Measurements from ENCODE around the gene ZGRF1. TPM values are rescaled to one million over a fixed set of nuclear protein-coding genes. Genes with fewer than 3 reads are reported as not detected.

Gene ZGRF1
- total and polyA plus RNA-seq, 2 donors (not counting 3 experiments of a cell fraction or from before 2014, with no cell fraction given): 2.4 to 14.4 TPM

DNA sequence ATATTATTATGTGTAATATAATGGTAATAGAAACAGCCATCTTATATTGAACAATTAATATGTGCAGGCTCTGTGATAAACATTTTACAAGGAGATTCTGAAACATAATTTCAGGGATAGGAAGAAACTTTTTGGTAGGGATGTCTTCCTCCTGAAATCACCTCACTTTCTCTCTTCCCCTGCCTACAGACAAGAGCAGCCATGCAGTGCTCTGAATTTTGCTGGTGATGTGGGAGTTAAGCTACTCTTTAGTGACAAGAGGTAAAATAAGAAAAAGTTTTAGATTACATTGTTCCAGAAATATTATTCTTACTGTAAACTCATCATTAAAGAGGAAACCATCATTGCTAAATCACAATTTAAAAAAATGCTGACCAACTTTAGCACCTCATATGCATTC is 36.4 kb upstream of the ZGRF1 start:
- POLR2A ChIA-PET: no interaction called here
- dilution Hi-C loops (cut with MboI; ENCODE audit: extremely low pct_ligation_motif_present, low sequenced_read_pairs): no loop called here
- DNase-seq (ENCODE audit: low read depth, low spot score) (no peak), FAIRE-seq (no peak)
- Histone ChIP-seq H3K79me2 (ENCODE audit: control insufficient read depth, insufficient read depth, low read length) (no peaks in the 10 kb centered on the region), H2AFZ (ENCODE audit: low read depth, low read length) (no peak overlapping the region), H4K20me1 (replicated peaks; ENCODE audit: control insufficient read depth, extremely low read depth, insufficient read depth, low read length) (no peaks in the 10 kb centered on the region), H3K27ac (ENCODE audit: insufficient read depth, low read depth, low read length) (no peak overlapping the region), H3K9me1 (replicated peaks; ENCODE audit: control insufficient read depth, extremely low read depth, insufficient read depth, low read length) (no peaks in the 10 kb centered on the region), H3K4me1 (ENCODE audit: control insufficient read depth, extremely low read depth, insufficient read depth, low read length) (no peaks in the 10 kb centered on the region), H3K4me3 (replicated peaks in 1 of 3; ENCODE audit: insufficient read depth in 1 of 3, low read depth in 1 of 3, low read length in 3 of 3) (no peak overlapping the region), H3K27me3 (ENCODE audit: control insufficient read depth in 2 of 2, insufficient read depth in 2 of 2, low read length in 2 of 2) (peaks cover 0 to 2% of the 10 kb centered on the region in 2 experiments), H3K9me3 (replicated peaks; ENCODE audit: control insufficient read depth, insufficient read depth, low read length) (no peaks in the 10 kb centered on the region), H3K4me2 (ENCODE audit: insufficient read depth, low read length) (no peak overlapping the region), H3K9ac (replicated peaks; ENCODE audit: extremely low read depth, insufficient read depth, low read length) (no peak overlapping the region), H3K36me3 (ENCODE audit: control insufficient read depth in 2 of 2, extremely low read depth in 1 of 2, insufficient read depth in 2 of 2, low read length in 2 of 2) (no peaks in the 10 kb centered on the region)
- BruUV-seq (replicated peaks): no TSS peak
- TF ChIP-seq JUN (IDR thresholded peaks at IDR 0.05; ENCODE audit: borderline replicate concordance, insufficient read depth, insufficient read length, low read depth) (no peak), EZH2 (IDR thresholded peaks at IDR 0.05; ENCODE audit: borderline replicate concordance, low read depth, low read length, severe bottlenecking) (no peak), MYC (IDR thresholded peaks at IDR 0.05; ENCODE audit: low read depth, low read length) (no peak), POLR2AphosphoS5 (IDR thresholded peaks at IDR 0.05; ENCODE audit: insufficient read depth, low read depth, low read length) (no peak), GATA2 (IDR thresholded peaks at IDR 0.05; ENCODE audit: insufficient read depth, insufficient read length, low read depth, low read length) (no peak), POLR2A (IDR thresholded peaks at IDR 0.05; ENCODE audit: low read depth, low read length) (no peak), FOS (IDR thresholded peaks at IDR 0.05; ENCODE audit: borderline replicate concordance, insufficient read depth, low read length) (no peak)
- TF ChIP-seq, protein P1, sequence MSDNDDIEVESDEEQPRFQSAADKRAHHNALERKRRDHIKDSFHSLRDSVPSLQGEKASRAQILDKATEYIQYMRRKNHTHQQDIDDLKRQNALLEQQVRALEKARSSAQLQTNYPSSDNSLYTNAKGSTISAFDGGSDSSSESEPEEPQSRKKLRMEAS (IDR thresholded peaks at IDR 0.05; ENCODE audit: insufficient read depth, insufficient read length): no peak
- TF ChIP-seq, protein P2, sequence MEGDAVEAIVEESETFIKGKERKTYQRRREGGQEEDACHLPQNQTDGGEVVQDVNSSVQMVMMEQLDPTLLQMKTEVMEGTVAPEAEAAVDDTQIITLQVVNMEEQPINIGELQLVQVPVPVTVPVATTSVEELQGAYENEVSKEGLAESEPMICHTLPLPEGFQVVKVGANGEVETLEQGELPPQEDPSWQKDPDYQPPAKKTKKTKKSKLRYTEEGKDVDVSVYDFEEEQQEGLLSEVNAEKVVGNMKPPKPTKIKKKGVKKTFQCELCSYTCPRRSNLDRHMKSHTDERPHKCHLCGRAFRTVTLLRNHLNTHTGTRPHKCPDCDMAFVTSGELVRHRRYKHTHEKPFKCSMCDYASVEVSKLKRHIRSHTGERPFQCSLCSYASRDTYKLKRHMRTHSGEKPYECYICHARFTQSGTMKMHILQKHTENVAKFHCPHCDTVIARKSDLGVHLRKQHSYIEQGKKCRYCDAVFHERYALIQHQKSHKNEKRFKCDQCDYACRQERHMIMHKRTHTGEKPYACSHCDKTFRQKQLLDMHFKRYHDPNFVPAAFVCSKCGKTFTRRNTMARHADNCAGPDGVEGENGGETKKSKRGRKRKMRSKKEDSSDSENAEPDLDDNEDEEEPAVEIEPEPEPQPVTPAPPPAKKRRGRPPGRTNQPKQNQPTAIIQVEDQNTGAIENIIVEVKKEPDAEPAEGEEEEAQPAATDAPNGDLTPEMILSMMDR (IDR thresholded peaks at IDR 0.05; ENCODE audit: extremely low read depth in 1 of 2, insufficient read depth in 1 of 2, low read depth in 1 of 2, low read length in 2 of 2): no peak
- intact Hi-C loops (cut with micrococcal nuclease): no loop called here
- CTCF ChIA-PET: interaction anchor here (0.7 kb wide), 1 partner anchor 11 kb away, joined by 3 read pairs; no protein-coding TSS in a partner anchor

Data from endothelial cell of umbilical vein (primary cell).